PC-9 (cell line): ENCODE results near the gene KCNN3. TPM values are rescaled to one million over a fixed set of nuclear protein-coding genes. Genes with fewer than 3 reads are reported as not detected.
A peak's percentile ranks its signal among the peaks of the same experiment; 100 is the strongest.

Source experiments
- BruUV-seq: library from RNA; stranded (reverse); fragments of 400-500 nt; replicated peaks from 2 replicates; lab custom pipeline; 2021; lab: Mats Ljungman, UMichigan
- CTCF ChIA-PET: fragments of 300-600 bp; sonication (Branson Sonifier 250); formaldehyde crosslinking; loops from one replicate; lab custom pipeline; 2022; ENCODE audit warnings: antibody characterized with exemption; lab: Charles Lee
- POLR2A ChIA-PET: fragments of 300-600 bp; sonication (Branson Sonifier 250); formaldehyde crosslinking; loops from one replicate; lab custom pipeline; 2022; ENCODE audit warnings: antibody characterized with exemption; ENCODE audit not compliant: unreplicated experiment; lab: Charles Lee
- DNase-seq, 2 experiments: peaks; one replicate each; pipeline versions ENCODE4 v3.0.0 to v3.0.0-alpha.2; 2015 to 2022; ENCODE audit warnings: mixed read lengths in 1 of 2
- H2AFZ ChIP-seq: fragments of 200-600 bp; sonication (generic); 2 replicates; pipeline ENCODE4 v1.8.1; 2017; ENCODE audit warnings: antibody characterized with exemption
- H3F3A ChIP-seq: fragments of 200-600 bp; sonication (generic); 2 replicates; pipeline ENCODE4 v1.8.1; 2017; ENCODE audit warnings: antibody characterized with exemption, mild to moderate bottlenecking, low read depth; ENCODE audit not compliant: insufficient read depth
- H3K27ac ChIP-seq: fragments of 200-600 bp; sonication (generic); 2 replicates; pipeline ENCODE4 v1.6.1; 2016; ENCODE audit warnings: mixed run types
- H3K27me3 ChIP-seq: fragments of 200-600 bp; sonication (generic); 2 replicates; pipeline ENCODE4 v1.6.1; 2016; ENCODE audit warnings: low read depth, mixed run types; ENCODE audit not compliant: insufficient read depth
- H3K36me3 ChIP-seq: fragments of 200-600 bp; sonication (generic); 2 replicates; pipeline ENCODE4 v1.6.1; 2016; ENCODE audit warnings: low read depth, mixed run types
- H3K4me1 ChIP-seq: fragments of 200-600 bp; sonication (generic); replicated peaks from 2 replicates; pipeline ENCODE4 v1.6.1; 2016; ENCODE audit warnings: mixed run types; ENCODE audit not compliant: insufficient read depth
- H3K4me2 ChIP-seq: fragments of 200-600 bp; sonication (generic); 2 replicates; pipeline ENCODE4 v1.6.1; 2017; ENCODE audit warnings: mixed run types
- H3K4me3 ChIP-seq: fragments of 200-600 bp; sonication (generic); 2 replicates; pipeline ENCODE4 v1.6.1; 2016; ENCODE audit warnings: mixed run types
- H3K79me2 ChIP-seq: fragments of 200-600 bp; sonication (generic); 2 replicates; pipeline ENCODE4 v1.6.1; 2017; ENCODE audit warnings: low read depth, mixed run types
- H3K9me2 ChIP-seq: fragments of 200-600 bp; sonication (generic); 2 replicates; pipeline ENCODE4 v1.8.1; 2017; ENCODE audit warnings: mild to moderate bottlenecking; ENCODE audit not compliant: insufficient read depth
- H3K9me3 ChIP-seq: fragments of 200-600 bp; sonication (generic); 2 replicates; pipeline ENCODE4 v1.8.1; 2016; ENCODE audit warnings: low read depth; ENCODE audit not compliant: insufficient read depth
- H4K20me1 ChIP-seq: fragments of 200-600 bp; sonication (generic); 2 replicates; pipeline ENCODE4 v1.8.1; 2017; ENCODE audit not compliant: insufficient read depth
- CTCF ChIP-seq: fragments of 200-600 bp; sonication (generic); conservative IDR thresholded peaks from 2 replicates; pipeline ENCODE4 v1.6.1; 2017; ENCODE audit warnings: mixed run types, antibody characterized with exemption, mild to moderate bottlenecking, moderate library complexity
- EZH2 ChIP-seq: fragments of 200-600 bp; sonication (generic); IDR thresholded peaks from 2 replicates; pipeline ENCODE4 v1.8.0; 2017; ENCODE audit warnings: antibody characterized with exemption, low read depth
- intact Hi-C: fragments of 100-400 bp; cut with micrococcal nuclease; formaldehyde crosslinking; loops from one replicate; pipeline ENCODE4 v1.10.0; 2022; ENCODE audit not compliant: unreplicated experiment
- total RNA-seq: library from RNA; stranded (reverse); gene quantifications from 2 replicates; pipeline ENCODE4 v1.2.3, GENCODE V29; 2021

Gene KCNN3
- total RNA-seq, 1 experiment from 2014 or later: 1.1 TPM

- Histone ChIP-seq H3K9me2 (no peaks in the 10 kb centered on the region), H3K36me3 (no peaks in the 10 kb centered on the region), H4K20me1 (peaks cover 3% of the 10 kb centered on the region; the same call in 1 of the 2 replicates), H3K79me2 (no peaks in the 10 kb centered on the region), H2AFZ (no peak overlapping the region), H3K4me3 (no peak overlapping the region), H3K4me1 (no peaks in the 10 kb centered on the region), H3K4me2 (no peak overlapping the region), H3K27ac (no peak overlapping the region), H3K9me3 (no peaks in the 10 kb centered on the region), H3K27me3 (peaks cover 96% of the 10 kb centered on the region), H3F3A (no peaks in the 10 kb centered on the region)
- POLR2A ChIA-PET: no interaction called here
- no peak for DNase-seq
- CTCF ChIA-PET: no interaction called here
- no peak for TF ChIP-seq EZH2
- peak; percentile 54 for TF ChIP-seq CTCF
- intact Hi-C loops: no loop called here
- BruUV-seq: no TSS peak
Observed at GRCh38 chr1:154749078-154749760, 120.9 kb downstream of the KCNN3 start.

GRCh38 chr1:154748405-154748775 is 121.7 kb downstream of the KCNN3 start:
- intact Hi-C loops: no loop called here
- Histone ChIP-seq H3F3A (no peaks in the 10 kb centered on the region), H3K27ac (no peak overlapping the region), H3K27me3 (peaks cover 96% of the 10 kb centered on the region), H3K4me1 (no peaks in the 10 kb centered on the region), H3K9me3 (no peaks in the 10 kb centered on the region), H2AFZ (no peak overlapping the region), H3K4me3 (no peak overlapping the region), H4K20me1 (peaks cover 3% of the 10 kb centered on the region; the same call in 1 of the 2 replicates), H3K36me3 (no peaks in the 10 kb centered on the region), H3K9me2 (no peaks in the 10 kb centered on the region), H3K79me2 (no peaks in the 10 kb centered on the region), H3K4me2 (no peak overlapping the region)
- TF ChIP-seq EZH2: no peak
- TF ChIP-seq CTCF: no peak
- no TSS peak for BruUV-seq
- no peak for DNase-seq
- CTCF ChIA-PET: interaction anchor here (0.9 kb wide), 1 partner anchor 41 kb away, joined by 17 read pairs; no protein-coding TSS in a partner anchor
- POLR2A ChIA-PET: no interaction called here

GRCh38 chr1:154747740-154748404 is 122.2 kb downstream of the KCNN3 start:
- H2AFZ ChIP-seq: no peak overlapping the region
- ChIA-PET CTCF (interaction anchor here (0.9 kb wide), 1 partner anchor 40 kb away, joined by 17 read pairs; no protein-coding TSS in a partner anchor), POLR2A (no interaction called here)
- H3K9me3 ChIP-seq: no peaks in the 10 kb centered on the region
- no peaks in the 10 kb centered on the region for H3F3A ChIP-seq
- no peaks in the 10 kb centered on the region for H3K79me2 ChIP-seq
- H4K20me1 ChIP-seq: peaks cover 3% of the 10 kb centered on the region; the same call in 1 of the 2 replicates
- H3K27ac ChIP-seq: no peak overlapping the region
- peaks cover 94% of the 10 kb centered on the region for H3K27me3 ChIP-seq
- TF ChIP-seq CTCF (no peak), EZH2 (no peak)
- no peaks in the 10 kb centered on the region for H3K36me3 ChIP-seq
- H3K4me2 ChIP-seq: no peak overlapping the region
- BruUV-seq: no TSS peak
- H3K4me3 ChIP-seq: no peak overlapping the region
- no peaks in the 10 kb centered on the region for H3K9me2 ChIP-seq
- intact Hi-C loops: no loop called here
- no peak for DNase-seq
- no peaks in the 10 kb centered on the region for H3K4me1 ChIP-seq
